GM06990 (cell line): ENCODE data around the gene TEK.

Experiments
- DNase-seq: peaks from one replicate; pipeline ENCODE4 v3.0.0-alpha.2; 2011; ENCODE audit not compliant: insufficient read length; ENCODE audit errors: extremely low read depth
- H3K27me3 ChIP-seq: replicated peaks from 2 replicates; pipeline ENCODE4 v1.6.0; 2011; ENCODE audit warnings: low read length; ENCODE audit not compliant: control insufficient read depth, insufficient read depth
- H3K36me3 ChIP-seq: 2 replicates; pipeline ENCODE4 v1.5.1; 2011; ENCODE audit warnings: low read length; ENCODE audit not compliant: control insufficient read depth, insufficient read depth
- H3K4me3 ChIP-seq: replicated peaks from 2 replicates; pipeline ENCODE4 v1.5.1; 2011; ENCODE audit warnings: low read depth, mild to moderate bottlenecking, control low read depth, low read length
- CTCF ChIP-seq: IDR thresholded peaks from 2 replicates; pipeline ENCODE4 v1.5.1; 2011; ENCODE audit warnings: low read length, control low read depth, mild to moderate bottlenecking, inconsistent platforms; ENCODE audit not compliant: insufficient read depth, poor library complexity, severe bottlenecking

The TEK gene

GRCh38 chr9:27272103-27272502 lies 163.1 kb downstream of the TEK start:
- Histone ChIP-seq H3K4me3 (no peak overlapping the region), H3K36me3 (no peaks in the 10 kb centered on the region), H3K27me3 (no peaks in the 10 kb centered on the region)
- TF ChIP-seq CTCF, result no peak
- no peak for DNase-seq

- TF ChIP-seq CTCF, result no peak
- no peak for DNase-seq
- H3K36me3 ChIP-seq, result no peaks in the 10 kb centered on the region
- no peaks in the 10 kb centered on the region for H3K27me3 ChIP-seq
- H3K4me3 ChIP-seq, result no peak overlapping the region
Observed at GRCh38 chr9:27273186-27273585, 164.2 kb downstream of the TEK start.

- H3K4me3 ChIP-seq, result no peak overlapping the region
- H3K36me3 ChIP-seq, result no peaks in the 10 kb centered on the region
- H3K27me3 ChIP-seq, result no peaks in the 10 kb centered on the region
- peak; percentile 66 for TF ChIP-seq CTCF
- no peak for DNase-seq
Observed at GRCh38 chr9:27276193-27277030, 167.4 kb downstream of the TEK start.

- TF ChIP-seq CTCF, result no peak
- no peak for DNase-seq
- Histone ChIP-seq H3K4me3 (no peak overlapping the region), H3K27me3 (peaks cover 1% of the 10 kb centered on the region; the same call in 1 of the 2 replicates), H3K36me3 (no peaks in the 10 kb centered on the region)
Observed at GRCh38 chr9:27278374-27278773, 169.3 kb downstream of the TEK start.

GRCh38 chr9:27279611-27280010 lies 170.6 kb downstream of the TEK start:
- Histone ChIP-seq H3K36me3 (no peaks in the 10 kb centered on the region), H3K27me3 (peaks cover 1% of the 10 kb centered on the region; the same call in 1 of the 2 replicates), H3K4me3 (no peak overlapping the region)
- TF ChIP-seq CTCF, result no peak
- no peak for DNase-seq
